K562 (cell line): ENCODE results near the gene MED20. TPM values are rescaled to one million over a fixed set of nuclear protein-coding genes. Genes with fewer than 3 reads are reported as not detected.

Experiments used
- HDAC1 ChIP-seq, 2 experiments: fragments of 450-650 bp; IDR thresholded peaks; 2 replicates each; pipeline ENCODE4 v1.6.1; 2016 to 2017; ENCODE audit warnings: inconsistent platforms in 1 of 2, mild to moderate bottlenecking in 1 of 2, moderate library complexity in 1 of 2
- HNRNPLL ChIP-seq: fragments of 200-400 bp; formaldehyde crosslinking; IDR thresholded peaks from 2 replicates; pipeline ENCODE4 v1.6.1; 2017; ENCODE audit warnings: low read length, low read depth, mild to moderate bottlenecking; ENCODE audit not compliant: poor library complexity, severe bottlenecking
- KDM1A ChIP-seq, 2 experiments: fragments of 450-650 bp; IDR thresholded peaks; 2 replicates each; pipeline ENCODE4 v1.6.1; 2016; ENCODE audit warnings: mild to moderate bottlenecking in 2 of 2
- PHB2 ChIP-seq: fragments of 450-650 bp; IDR thresholded peaks from 2 replicates; pipeline ENCODE4 v1.6.1; 2017; ENCODE audit warnings: low read depth
- ZNF318 ChIP-seq, 2 experiments: fragments of 450-650 bp; IDR thresholded peaks; 2 replicates each; pipeline ENCODE4 v1.6.1; 2016; ENCODE audit warnings: mild to moderate bottlenecking in 2 of 2, borderline replicate concordance in 1 of 2, low read depth in 1 of 2, moderate library complexity in 1 of 2
- ZNF395 ChIP-seq: fragments of 200-800 bp; sonication (Bioruptor generic); IDR thresholded peaks from 2 replicates; pipeline ENCODE4 v1.6.1; 2017; ENCODE audit warnings: missing genetic modification characterization, missing compliant biosample characterization
- ZNF407 ChIP-seq: fragments of 450-650 bp; IDR thresholded peaks from 2 replicates; pipeline ENCODE4 v1.6.1; 2016; ENCODE audit warnings: low read depth
- ZNF79 ChIP-seq: fragments of 250-450 bp; sonication (Bioruptor Pico); IDR thresholded peaks from 2 replicates; pipeline ENCODE4 v1.4.0; 2020; ENCODE audit warnings: low read depth, mild to moderate bottlenecking, moderate library complexity
- polyA plus RNA-seq, 8 experiments: library from polyadenylated mRNA; depleted of rRNA in 4 of 8; stranded (reverse) in 5 of 8; unstranded in 3 of 8; fragments of >200 nt; fragmentation: Nextera tagmentation in 2 of 8; fragmentation: Illumina TruSeq in 1 of 8; extraction: Ambion mirVana in 2 of 8; extraction: Trizol in 1 of 8; gene quantifications; 2 replicates each; pipeline versions ENCODE4 v1.2.1 to v1.2.3, GENCODE V29; 2011 to 2014; ENCODE audit warnings: inconsistent platforms in 1 of 8, missing spikeins in 1 of 8
- total RNA-seq, 7 experiments: library from RNA; depleted of rRNA in 6 of 7; stranded (reverse); fragments of >200 nt in 6 of 7; fragmentation: Illumina TruSeq in 2 of 7; extraction: Trizol in 2 of 7; gene quantifications; 2 replicates each; pipeline versions ENCODE4 v1.2.1 to v1.2.3, GENCODE V29; 2011 to 2021; ENCODE audit warnings: low replicate concordance in 1 of 7

MED20 gene
- total and polyA plus RNA-seq, 9 of the 15 experiments (the other 6 are each of a cell fraction or from before 2014, with no cell fraction given): 27.3 to 80.9 (median 46.0) TPM

GRCh38 chr6:41942067-41942851, 21.3 kb upstream of the MED20 start (continued):
- TF ChIP-seq PHB2 (no peak), HNRNPLL (no peak), KDM1A (IDR thresholded peaks at IDR 0.05) (0 out of 4 replicates have a peak, but pooled peaks of 1 of the 2 experiments have one; percentile 8), ZNF395 (peak; percentile 82), ZNF79 (CRISPR knock-in tag) (no peak; the same call in 1 of the 2 replicates), ZNF318 (IDR thresholded peaks at IDR 0.05; ENCODE audit: borderline replicate concordance in 1 of 2, low read depth in 1 of 2) (no peak), HDAC1 (IDR thresholded peaks at IDR 0.05) (peak in 1 of 2 experiments; percentile 31; a peak in 1 of 4 replicates), ZNF407 (no peak)
